Mammary epithelial cell (primary cell): ENCODE results near the gene PDPR.
"Not testable (repeated sequence)": the region's sequence is repeated elsewhere in the genome, so short reads cannot be mapped to it uniquely, and the experiment has no call there.

Experiments used
- CTCF ChIP-seq, 2 donors: IDR thresholded peaks in 1 of 2; conservative IDR thresholded peaks in 1 of 2; 2 replicates each; pipeline ENCODE4 v1.5.1; 2011 to 2012; ENCODE audit warnings: inconsistent platforms in 2 of 2, low read length in 2 of 2, mild to moderate bottlenecking in 2 of 2, control low read depth in 1 of 2, low read depth in 1 of 2; ENCODE audit not compliant: insufficient read depth in 1 of 2; ENCODE audit errors: extremely low read depth in 1 of 2
- EZH2 ChIP-seq: IDR thresholded peaks from 2 replicates; pipeline ENCODE4 v1.6.1; 2012; ENCODE audit warnings: low read length, inconsistent platforms, borderline replicate concordance

GRCh38 chr16:70203508-70203907 lies 89.4 kb downstream of the PDPR start:
- TF ChIP-seq CTCF (conservative IDR thresholded peaks at IDR 0.05 in 1 of 2, IDR thresholded peaks at IDR 0.05 in 1 of 2; ENCODE audit: extremely low read depth in 1 of 2, insufficient read depth in 1 of 2, low read depth in 1 of 2, low read length in 2 of 2); EZH2: not testable (repeated sequence)
